PC-9 (cell line): ENCODE data around the gene APBA2.
"Not testable (repeated sequence)": the region's sequence is repeated elsewhere in the genome, so short reads cannot be mapped to it uniquely, and the experiment has no call there.

Experiments used
- CTCF ChIP-seq: fragments of 200-600 bp; sonication (generic); conservative IDR thresholded peaks from 2 replicates; pipeline ENCODE4 v1.6.1; 2017; ENCODE audit warnings: mixed run types, antibody characterized with exemption, mild to moderate bottlenecking, moderate library complexity
- EZH2 ChIP-seq: fragments of 200-600 bp; sonication (generic); IDR thresholded peaks from 2 replicates; pipeline ENCODE4 v1.8.0; 2017; ENCODE audit warnings: antibody characterized with exemption, low read depth

- not testable (repeated sequence) for TF ChIP-seq CTCF, EZH2
Observed at GRCh38 chr15:28842210-28842609, 43.6 kb upstream of the APBA2 start.
